Peyer's patch (tissue), 4 donors: Measurements from ENCODE around the gene AFG1L. TPM values are rescaled to one million over a fixed set of nuclear protein-coding genes. Genes with fewer than 3 reads are reported as not detected.
A peak's percentile ranks its signal among the peaks of the same experiment; 100 is the strongest.

ENCODE experiments used
- DNase-seq, 3 donors: peaks; one replicate each; pipeline ENCODE4 v3.0.0-alpha.2; 2017 to 2019
- H3K27ac ChIP-seq, 4 donors: fragments of 200-600 bp; sonication (generic); one replicate each; pipeline ENCODE4 v1.5.1; 2016 to 2019
- H3K27me3 ChIP-seq, 2 donors: fragments of 200-600 bp; sonication (generic); one replicate each; pipeline ENCODE4 v1.5.1; 2019
- H3K36me3 ChIP-seq, 3 donors: fragments of 200-600 bp; sonication (generic); one replicate each; pipeline ENCODE4 v1.5.1; 2016 to 2019
- H3K4me1 ChIP-seq, 4 donors: fragments of 200-600 bp; sonication (generic); one replicate each; pipeline ENCODE4 v1.5.1; 2016 to 2019
- H3K4me3 ChIP-seq, 4 donors: fragments of 200-600 bp; sonication (generic); 1 replicate in 3 of 4; 2 replicates in 1 of 4; pipeline ENCODE4 v1.5.1; 2016 to 2019; ENCODE audit warnings: mild to moderate bottlenecking in 1 of 4
- H3K9me3 ChIP-seq, 4 donors: fragments of 200-600 bp; sonication (generic); one replicate each; pipeline ENCODE4 v1.5.1; 2016 to 2019; ENCODE audit warnings: mild to moderate bottlenecking in 1 of 4
- CTCF ChIP-seq, 6 experiments: fragments of 450-650 bp in 4 of 6; fragments of 200-600 bp in 2 of 6; sonication (generic) in 1 of 6; IDR thresholded peaks; one replicate each; pipeline ENCODE4 v1.5.1; 2017 to 2019; ENCODE audit warnings: antibody characterized with exemption in 6 of 6, mild to moderate bottlenecking in 3 of 6, moderate library complexity in 1 of 6
- POLR2A ChIP-seq, 2 donors: fragments of 450-650 bp; IDR thresholded peaks; one replicate each; pipeline ENCODE4 v1.5.1; 2017; ENCODE audit warnings: antibody characterized with exemption in 2 of 2, mild to moderate bottlenecking in 2 of 2, moderate library complexity in 2 of 2
- total RNA-seq, 4 donors: library from RNA; depleted of rRNA; stranded (reverse); fragments of >200 nt; gene quantifications; one replicate each; pipeline ENCODE4 v1.1.0, GENCODE V29; 2016

Gene AFG1L
- total RNA-seq, 4 donors from 2014 or later = 6.0 to 15.1 (median 8.1) TPM

DNA sequence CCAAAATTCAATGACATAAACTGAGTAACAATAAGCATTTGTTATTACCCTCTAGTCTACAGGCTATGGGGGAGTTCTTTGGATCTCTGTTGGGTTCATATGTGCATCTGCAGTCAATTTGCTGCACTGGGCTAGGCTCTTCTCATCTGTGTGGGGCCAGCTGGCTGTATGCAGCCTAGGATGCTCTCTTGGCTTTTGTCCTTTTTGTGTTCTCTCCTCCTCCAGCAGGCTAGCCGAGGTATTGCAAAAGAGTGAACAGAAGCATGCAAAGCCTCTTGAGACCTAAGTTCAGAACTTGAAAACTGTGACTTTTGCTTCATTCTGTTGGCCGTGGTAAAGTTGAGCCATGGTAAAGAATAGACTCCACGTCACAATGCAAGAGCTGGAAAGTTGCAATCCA is 203.0 kb downstream of the AFG1L start:
- H3K4me1 ChIP-seq = no peaks in the 10 kb centered on the region
- peaks cover 0 to 3% (median 0%) of the 10 kb centered on the region in 3 donors for H3K36me3 ChIP-seq
- peak in 1 of 3 donors; percentile 48 for DNase-seq
- no peak overlapping the region for H3K27ac ChIP-seq
- TF ChIP-seq POLR2A (IDR thresholded peaks at IDR 0.05) (no peak), CTCF (IDR thresholded peaks at IDR 0.05) (peak in 3 of 6 experiments; percentile 43 to 50 (median 43))
- H3K9me3 ChIP-seq = no peaks in the 10 kb centered on the region
- H3K4me3 ChIP-seq = no peak overlapping the region
- H3K27me3 ChIP-seq = no peaks in the 10 kb centered on the region

- DNase-seq = no peak
- H3K27me3 ChIP-seq = no peaks in the 10 kb centered on the region
- H3K4me3 ChIP-seq = no peak overlapping the region
- H3K36me3 ChIP-seq = no peaks in the 10 kb centered on the region
- no peak overlapping the region for H3K27ac ChIP-seq
- H3K9me3 ChIP-seq = no peaks in the 10 kb centered on the region
- H3K4me1 ChIP-seq = no peaks in the 10 kb centered on the region
- TF ChIP-seq POLR2A (IDR thresholded peaks at IDR 0.05) (no peak), CTCF (IDR thresholded peaks at IDR 0.05) (no peak)
Observed at GRCh38 chr6:108501559-108501958, 206.7 kb downstream of the AFG1L start.

GRCh38 chr6:108502832-108503231 is 208.0 kb downstream of the AFG1L start:
- TF ChIP-seq CTCF (IDR thresholded peaks at IDR 0.05) = no peak
- TF ChIP-seq POLR2A (IDR thresholded peaks at IDR 0.05) = no peak
- no peak for DNase-seq
- Histone ChIP-seq H3K27me3 (no peaks in the 10 kb centered on the region), H3K4me3 (no peak overlapping the region), H3K4me1 (no peaks in the 10 kb centered on the region), H3K36me3 (no peaks in the 10 kb centered on the region), H3K27ac (no peak overlapping the region), H3K9me3 (no peaks in the 10 kb centered on the region)

DNA sequence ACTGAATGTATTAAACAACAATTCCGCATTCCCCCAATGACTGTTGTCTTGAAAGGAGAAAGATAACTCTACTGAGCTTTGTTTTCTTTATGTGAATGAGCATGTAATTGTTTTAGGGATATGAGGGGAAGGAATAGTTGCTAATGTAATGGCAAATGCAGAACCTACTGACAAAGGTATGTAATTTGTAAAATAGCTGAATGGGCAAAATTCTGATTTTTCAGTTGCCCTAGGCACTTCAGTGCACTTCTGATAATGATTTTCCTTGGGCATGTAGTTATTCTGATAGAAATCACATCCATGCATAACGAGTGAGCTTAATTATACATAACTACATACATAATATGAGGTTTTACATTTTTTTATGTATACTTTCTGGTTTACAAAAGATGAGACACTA is 212.5 kb downstream of the AFG1L start:
- no peak overlapping the region for H3K27ac ChIP-seq
- no peaks in the 10 kb centered on the region for H3K4me1 ChIP-seq
- H3K27me3 ChIP-seq = no peaks in the 10 kb centered on the region
- DNase-seq = no peak
- no peak overlapping the region for H3K4me3 ChIP-seq
- no peaks in the 10 kb centered on the region for H3K36me3 ChIP-seq
- no peaks in the 10 kb centered on the region for H3K9me3 ChIP-seq
- no peak for TF ChIP-seq POLR2A (IDR thresholded peaks at IDR 0.05)
- TF ChIP-seq CTCF (IDR thresholded peaks at IDR 0.05) = no peak

DNA sequence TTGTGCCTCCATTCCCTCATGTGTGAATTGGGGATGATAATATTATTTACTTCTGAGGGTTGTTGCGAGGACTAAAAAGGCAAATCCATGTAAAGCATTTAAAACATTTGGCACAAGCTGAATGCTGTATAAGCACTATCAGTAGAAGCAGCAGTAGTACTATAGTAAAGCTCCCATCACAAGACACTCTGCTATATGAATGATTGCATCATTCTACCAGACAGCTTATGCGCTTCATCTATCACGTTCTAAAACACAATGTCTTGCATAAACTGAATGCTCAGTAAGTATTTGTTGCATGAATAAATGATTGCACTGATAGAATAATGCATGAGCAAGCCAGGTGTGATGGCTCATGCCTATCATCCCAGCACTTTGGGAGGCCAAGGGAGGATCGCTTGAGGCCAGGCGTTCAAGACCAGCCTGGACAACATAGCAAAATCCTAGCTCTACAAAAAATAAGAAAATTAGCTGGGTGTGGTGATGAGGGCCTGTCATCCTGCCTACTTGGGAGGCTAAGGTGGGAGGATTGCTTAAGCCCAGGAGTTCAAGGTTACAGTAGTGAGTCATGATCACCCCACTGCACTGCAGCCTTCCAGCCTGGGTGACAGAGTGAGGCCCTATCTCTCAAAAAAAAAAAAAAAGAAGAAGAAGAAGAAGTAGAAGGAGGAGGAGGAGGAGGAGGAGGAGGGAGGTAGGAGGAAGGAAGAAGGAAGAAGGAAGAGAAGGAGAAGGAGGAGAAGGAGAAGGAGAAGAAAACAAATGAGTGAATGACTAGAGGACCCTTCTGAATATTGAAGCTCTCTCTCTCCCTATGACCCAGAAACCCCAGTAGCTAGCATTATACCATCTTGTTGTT is 215.8 kb downstream of the AFG1L start:
- Histone ChIP-seq H3K9me3 (peaks cover 0 to 9% (median 0%) of the 10 kb centered on the region in 4 donors), H3K4me3 (no peak overlapping the region), H3K4me1 (no peaks in the 10 kb centered on the region), H3K27me3 (no peaks in the 10 kb centered on the region), H3K27ac (no peak overlapping the region), H3K36me3 (no peaks in the 10 kb centered on the region)
- TF ChIP-seq POLR2A (IDR thresholded peaks at IDR 0.05) (no peak), CTCF (IDR thresholded peaks at IDR 0.05) (no peak)
- no peak for DNase-seq
